GM19238 (cell line): ENCODE measurements around the gene MXRA8.
A peak's percentile ranks its signal among the peaks of the same experiment; 100 is the strongest.

Experiments
- DNase-seq: peaks from one replicate; pipeline ENCODE4 v3.0.0; 2011; ENCODE audit warnings: low spot score; ENCODE audit not compliant: insufficient read length

The MXRA8 gene

GRCh38 chr1:1309251-1310108 is 48.9 kb downstream of the MXRA8 start:
- DNase-seq, result no peak

DNA sequence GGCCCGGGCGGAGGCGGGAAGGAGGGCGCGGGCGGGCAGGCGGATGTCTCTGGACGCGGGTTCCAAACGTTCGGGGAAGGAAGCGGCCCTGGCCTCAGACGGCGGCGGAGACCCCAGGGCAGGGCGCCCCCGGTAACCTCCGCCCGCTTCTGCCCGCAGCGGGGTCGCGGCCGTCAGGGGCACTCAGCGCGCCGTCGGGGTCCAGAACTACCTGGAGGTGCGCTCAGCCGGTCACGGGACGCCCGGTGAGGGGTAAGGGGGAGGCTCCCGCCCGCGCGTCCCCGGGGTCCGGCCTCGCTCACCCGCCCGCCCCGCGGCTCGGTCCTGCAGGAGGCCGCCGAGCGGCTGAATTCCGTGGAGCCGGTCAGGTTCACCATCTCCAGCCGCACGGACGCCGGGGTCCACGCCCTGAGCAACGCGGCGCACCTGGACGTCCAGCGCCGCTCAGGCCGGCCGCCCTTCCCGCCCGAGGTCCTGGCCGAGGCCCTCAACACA is 49.6 kb downstream of the MXRA8 start:
- DNase-seq, result no peak

- peak; percentile 99 for DNase-seq
Observed at GRCh38 chr1:1307923-1308755, 50.2 kb downstream of the MXRA8 start, which contains the start of the genes ACAP3 and PUSL1. Gene ACAP3 (minus strand): TSS chr1:1307930. CDS start chr1:1307815, 115 bp downstream. Gene PUSL1 (plus strand): TSS chr1:1308597. CDS start chr1:1308644, 47 bp downstream.

DNA sequence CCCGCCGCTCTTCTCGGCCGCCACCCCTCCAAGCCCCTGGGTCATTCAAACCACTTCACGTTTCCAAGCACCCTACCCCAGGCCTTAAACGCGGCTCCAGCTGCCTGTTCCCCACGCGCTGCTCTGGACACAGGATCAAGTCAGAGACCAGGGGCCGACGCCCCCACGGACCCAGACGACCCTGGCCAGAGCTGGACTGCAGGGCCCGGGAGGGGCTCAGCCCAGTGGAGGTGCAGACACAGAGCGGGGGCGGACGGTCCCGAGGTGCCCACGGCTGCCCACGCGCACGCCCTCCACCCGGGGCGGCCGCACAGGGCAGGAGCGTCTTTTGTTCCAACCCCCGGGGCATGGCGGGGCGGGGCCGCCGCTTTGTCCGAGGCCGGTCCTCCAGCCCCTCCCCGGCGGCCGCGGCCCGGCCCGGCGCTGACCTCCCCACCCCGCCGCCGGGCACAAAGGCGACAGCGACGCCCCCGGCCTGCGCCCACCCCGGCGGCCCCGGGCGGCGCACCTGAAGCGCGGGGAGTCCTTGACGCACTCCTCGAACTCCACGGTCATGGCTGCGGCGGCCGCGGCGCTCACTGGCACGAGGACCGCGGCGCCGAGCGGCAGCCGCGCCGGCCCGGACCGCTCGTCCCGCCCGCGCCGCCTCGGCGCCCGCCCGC is 51.0 kb downstream of the MXRA8 start:
- DNase-seq, result no peak

DNA sequence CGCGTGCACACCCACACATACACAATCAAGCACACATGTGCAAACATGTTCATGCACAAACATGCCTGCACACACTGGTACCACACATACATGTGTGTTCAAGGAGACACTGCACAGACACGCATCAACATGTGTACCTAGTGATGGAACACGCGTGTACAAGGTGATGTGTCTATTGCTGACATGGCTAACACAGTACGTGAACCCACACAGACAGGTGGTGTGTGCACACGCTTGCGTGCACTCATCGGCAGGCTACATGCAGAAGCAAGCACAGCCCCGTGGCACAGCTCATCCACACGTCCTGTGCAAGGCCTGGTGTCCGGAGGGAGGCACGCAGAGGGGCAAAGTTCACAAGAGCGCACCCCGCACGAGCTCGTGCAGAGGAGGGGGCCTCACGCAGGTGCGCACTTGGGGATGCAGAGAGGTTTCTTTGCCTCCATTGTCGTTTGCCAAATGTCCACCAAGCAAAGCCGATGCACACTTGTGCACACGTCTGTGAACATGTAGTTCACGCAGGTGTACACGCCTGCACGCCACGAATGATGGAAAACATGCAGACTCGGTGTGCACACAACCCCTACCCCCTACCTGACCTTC is 51.6 kb downstream of the MXRA8 start:
- DNase-seq, result no peak

DNA sequence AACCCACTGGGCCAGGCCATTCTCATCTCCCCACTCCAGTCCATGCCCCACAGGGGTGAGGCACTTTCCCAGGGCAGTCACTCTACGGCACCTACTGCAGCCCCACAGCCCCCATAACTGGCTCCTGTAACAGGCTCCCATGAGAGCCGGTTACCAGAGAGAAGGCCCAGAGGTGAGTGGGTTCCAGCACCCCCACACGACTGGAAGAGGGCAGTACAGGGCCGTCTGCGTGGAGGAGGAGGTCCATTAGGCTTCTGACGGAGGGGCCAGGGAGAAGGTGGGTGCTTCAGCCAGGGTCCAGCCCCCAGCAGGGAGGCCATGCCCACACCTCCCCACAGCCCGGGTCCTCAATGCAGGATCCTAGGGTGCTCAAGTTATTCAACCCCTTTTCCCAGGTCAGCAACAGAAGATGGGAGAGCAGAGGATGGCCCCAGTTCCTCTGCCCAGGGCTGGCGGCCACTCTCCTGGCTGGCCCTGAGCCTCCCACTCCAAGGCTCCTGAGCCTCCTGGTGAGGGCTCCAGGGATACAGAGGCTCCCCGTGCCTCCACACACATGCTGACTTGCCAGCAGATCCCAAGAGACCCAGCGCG is 52.2 kb downstream of the MXRA8 start:
- no peak for DNase-seq

DNA sequence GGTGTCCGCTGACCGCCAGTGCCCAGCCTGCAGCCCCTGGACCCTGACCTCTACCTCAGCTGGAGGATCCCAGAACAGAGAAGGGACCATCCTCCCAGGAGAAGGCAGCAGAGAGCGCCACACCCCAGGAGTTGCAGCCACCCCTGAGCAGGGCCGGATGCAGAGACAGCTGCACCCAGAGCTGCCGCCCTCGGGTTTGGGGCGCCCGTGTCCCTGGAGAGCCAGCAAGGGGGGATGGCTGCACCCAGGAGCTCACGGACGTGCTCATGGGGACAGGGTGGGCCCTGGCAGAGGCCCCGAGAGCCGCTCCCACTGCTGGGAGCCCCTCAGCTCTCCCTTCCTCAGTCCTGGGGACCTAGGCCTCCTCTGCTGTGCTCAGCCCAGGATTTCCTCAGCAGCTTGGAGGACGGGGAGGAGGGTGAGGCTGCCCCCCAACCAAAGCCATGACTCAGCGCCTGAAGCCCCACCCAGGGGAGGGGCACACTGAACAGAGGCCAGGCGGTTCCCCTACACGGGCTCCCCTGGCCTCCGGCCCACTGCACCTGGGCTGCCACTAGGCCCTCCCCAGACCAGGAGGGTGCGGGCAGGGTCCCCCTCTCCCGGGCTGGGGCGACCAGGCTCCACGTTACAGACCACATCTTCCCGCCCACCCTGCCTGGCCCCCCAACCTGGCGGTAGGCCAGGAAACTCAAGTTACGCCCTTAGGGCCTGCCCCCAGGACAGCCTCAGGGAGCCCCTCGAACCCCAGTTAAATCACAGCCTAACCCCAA is 52.9 kb downstream of the MXRA8 start:
- peak; percentile 78 for DNase-seq

GRCh38 chr1:1304331-1305299 is 53.7 kb downstream of the MXRA8 start:
- no peak for DNase-seq

DNA sequence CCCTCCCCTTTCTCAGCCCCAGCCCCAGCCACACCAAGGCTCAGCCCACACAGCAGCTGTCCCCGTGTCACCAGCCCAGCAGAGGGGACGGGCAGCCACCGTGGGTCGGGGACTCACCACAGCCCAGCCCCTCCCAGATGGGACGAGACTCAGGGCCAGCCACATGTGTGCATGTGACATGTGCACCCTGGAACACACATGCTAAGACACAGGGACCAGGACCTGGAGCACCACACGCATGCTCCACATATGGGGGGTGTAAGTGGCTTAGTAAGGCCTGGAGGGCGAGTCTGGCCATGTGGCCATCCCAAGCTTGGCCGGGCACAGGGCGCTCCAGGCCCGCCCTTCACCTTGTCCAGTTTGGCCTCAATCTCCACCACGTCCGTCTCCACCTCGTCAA is 54.6 kb downstream of the MXRA8 start:
- no peak for DNase-seq

GRCh38 chr1:1302951-1303509 is 55.3 kb downstream of the MXRA8 start:
- DNase-seq, result no peak
